Stimulated activated CD4-positive, alpha-beta T cell treated with anti-CD3 and anti-CD28 coated beads, Interleukin-15, amount 100 ng/mL, for 48 hours (primary cell): ENCODE measurements around the gene GART.

Source experiments
- DNase-seq, 2 donors: peaks; one replicate each; pipeline ENCODE4 v3.0.0-alpha.2; 2020; ENCODE audit warnings: low read depth in 2 of 2

GART gene

DNA sequence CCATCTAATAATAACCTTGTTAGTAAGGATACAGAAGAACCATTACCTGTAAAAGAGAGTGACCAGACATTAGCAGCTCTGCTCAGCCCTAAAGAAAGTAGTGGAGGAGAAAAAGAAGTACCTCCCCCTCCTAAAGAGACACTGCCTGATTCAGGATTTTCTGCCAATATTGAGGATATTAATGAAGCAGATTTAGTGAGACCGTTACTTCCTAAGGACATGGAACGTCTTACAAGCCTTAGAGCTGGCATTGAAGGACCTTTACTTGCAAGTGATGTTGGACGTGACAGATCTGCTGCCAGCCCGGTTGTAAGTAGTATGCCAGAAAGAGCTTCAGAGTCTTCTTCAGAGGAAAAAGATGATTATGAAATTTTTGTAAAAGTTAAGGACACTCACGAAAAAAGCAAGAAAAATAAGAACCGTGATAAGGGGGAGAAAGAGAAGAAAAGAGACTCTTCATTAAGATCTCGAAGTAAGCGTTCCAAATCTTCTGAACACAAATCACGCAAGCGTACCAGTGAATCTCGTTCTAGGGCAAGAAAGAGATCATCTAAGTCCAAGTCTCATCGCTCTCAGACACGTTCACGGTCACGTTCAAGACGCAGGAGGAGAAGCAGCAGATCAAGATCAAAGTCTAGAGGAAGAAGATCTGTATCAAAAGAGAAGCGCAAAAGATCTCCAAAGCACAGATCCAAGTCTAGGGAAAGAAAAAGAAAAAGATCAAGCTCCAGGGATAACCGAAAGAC is 12.5 kb upstream of the GART start:
- no peak for DNase-seq

DNA sequence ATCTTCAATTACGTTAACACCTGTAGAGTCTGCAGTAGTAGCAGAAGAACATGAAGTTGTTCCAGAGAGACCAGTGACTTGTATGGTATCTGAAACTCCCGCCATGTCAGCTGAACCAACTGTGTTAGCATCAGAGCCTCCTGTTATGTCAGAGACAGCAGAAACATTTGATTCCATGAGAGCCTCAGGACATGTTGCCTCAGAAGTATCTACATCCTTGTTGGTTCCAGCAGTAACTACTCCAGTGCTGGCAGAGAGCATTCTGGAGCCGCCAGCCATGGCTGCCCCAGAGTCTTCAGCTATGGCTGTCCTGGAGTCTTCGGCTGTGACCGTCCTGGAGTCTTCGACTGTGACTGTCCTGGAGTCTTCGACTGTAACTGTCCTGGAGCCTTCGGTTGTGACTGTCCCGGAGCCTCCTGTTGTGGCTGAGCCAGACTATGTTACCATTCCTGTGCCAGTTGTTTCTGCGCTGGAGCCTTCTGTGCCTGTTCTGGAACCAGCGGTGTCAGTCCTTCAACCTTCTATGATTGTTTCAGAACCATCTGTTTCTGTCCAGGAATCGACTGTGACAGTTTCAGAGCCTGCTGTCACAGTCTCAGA is 11.2 kb upstream of the GART start:
- no peak for DNase-seq

DNA sequence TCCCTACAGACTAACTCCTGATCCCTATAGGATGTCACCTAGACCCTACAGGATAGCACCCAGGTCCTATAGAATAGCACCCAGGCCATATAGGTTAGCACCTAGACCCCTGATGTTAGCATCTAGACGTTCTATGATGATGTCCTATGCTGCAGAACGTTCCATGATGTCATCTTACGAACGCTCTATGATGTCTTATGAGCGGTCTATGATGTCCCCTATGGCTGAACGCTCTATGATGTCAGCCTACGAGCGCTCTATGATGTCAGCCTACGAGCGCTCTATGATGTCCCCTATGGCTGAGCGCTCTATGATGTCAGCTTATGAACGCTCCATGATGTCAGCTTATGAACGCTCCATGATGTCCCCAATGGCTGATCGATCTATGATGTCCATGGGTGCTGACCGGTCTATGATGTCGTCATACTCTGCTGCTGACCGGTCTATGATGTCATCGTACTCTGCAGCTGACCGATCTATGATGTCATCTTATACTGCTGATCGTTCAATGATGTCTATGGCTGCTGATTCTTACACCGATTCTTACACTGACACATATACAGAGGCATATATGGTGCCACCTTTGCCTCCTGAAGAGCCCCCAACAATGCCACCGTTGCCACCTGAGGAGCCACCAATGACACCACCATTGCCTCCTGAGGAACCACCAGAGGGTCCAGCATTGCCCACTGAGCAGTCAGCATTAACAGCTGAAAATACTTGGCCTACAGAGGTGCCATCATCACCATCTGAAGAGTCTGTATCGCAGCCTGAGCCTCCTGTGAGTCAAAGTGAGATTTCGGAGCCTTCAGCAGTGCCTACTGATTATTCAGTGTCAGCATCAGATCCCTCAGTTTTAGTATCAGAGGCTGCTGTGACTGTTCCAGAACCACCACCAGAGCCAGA is 10.4 kb upstream of the GART start:
- DNase-seq = no peak

DNA sequence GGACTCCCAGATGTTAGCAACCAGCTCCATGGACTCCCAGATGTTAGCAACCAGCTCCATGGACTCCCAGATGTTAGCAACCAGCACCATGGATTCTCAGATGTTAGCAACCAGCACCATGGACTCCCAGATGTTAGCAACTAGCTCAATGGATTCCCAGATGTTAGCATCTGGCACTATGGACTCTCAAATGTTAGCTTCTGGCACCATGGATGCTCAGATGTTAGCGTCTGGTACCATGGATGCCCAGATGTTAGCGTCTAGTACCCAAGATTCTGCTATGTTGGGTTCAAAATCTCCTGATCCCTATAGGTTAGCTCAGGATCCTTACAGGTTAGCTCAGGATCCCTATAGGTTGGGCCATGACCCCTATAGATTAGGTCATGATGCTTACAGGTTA is 9.7 kb upstream of the GART start:
- no peak for DNase-seq

DNA sequence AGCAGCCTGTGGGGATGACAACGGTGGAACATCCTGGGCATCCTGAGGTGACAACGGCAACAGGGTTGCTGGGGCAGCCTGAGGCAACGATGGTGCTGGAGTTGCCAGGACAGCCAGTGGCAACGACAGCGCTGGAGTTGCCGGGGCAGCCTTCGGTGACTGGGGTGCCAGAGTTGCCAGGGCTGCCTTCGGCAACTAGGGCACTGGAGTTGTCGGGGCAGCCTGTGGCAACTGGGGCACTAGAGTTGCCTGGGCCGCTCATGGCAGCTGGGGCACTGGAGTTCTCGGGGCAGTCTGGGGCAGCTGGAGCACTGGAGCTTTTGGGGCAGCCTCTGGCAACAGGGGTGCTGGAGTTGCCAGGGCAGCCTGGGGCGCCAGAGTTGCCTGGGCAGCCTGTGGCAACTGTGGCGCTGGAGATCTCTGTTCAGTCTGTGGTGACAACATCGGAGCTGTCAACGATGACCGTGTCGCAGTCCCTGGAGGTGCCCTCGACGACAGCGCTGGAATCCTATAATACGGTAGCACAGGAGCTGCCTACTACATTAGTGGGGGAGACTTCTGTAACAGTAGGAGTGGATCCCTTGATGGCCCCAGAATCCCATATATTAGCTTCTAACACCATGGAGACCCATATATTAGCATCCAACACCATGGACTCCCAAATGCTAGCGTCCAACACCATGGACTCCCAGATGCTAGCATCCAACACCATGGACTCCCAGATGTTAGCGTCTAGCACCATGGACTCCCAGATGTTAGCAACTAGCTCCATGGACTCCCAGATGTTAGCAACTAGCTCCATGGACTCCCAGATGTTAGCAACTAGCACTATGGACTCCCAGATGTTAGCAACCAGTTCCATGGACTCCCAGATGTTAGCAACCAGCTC is 9.1 kb upstream of the GART start:
- DNase-seq = no peak

DNA sequence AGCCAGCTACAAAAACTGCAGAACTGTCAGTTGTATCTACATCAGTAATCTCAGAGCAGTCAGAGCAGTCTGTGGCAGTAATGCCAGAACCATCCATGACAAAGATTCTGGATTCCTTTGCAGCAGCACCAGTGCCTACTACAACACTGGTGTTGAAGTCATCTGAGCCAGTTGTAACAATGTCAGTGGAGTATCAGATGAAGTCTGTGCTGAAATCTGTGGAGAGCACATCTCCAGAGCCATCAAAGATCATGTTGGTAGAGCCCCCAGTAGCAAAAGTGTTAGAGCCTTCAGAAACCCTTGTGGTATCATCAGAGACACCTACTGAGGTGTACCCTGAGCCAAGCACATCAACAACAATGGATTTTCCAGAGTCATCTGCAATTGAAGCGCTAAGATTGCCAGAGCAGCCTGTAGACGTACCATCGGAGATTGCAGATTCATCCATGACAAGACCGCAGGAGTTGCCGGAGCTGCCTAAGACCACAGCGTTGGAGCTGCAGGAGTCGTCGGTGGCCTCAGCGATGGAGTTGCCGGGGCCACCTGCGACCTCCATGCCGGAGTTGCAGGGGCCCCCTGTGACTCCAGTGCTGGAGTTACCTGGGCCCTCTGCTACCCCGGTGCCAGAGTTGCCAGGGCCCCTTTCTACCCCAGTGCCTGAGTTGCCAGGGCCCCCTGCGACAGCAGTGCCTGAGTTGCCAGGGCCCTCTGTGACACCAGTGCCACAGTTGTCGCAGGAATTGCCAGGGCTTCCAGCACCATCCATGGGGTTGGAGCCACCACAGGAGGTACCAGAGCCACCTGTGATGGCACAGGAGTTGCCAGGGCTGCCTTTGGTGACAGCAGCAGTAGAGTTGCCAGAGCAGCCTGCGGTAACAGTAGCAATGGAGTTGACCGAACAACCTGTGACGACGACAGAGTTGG is 8.2 kb upstream of the GART start:
- DNase-seq = no peak

DNA sequence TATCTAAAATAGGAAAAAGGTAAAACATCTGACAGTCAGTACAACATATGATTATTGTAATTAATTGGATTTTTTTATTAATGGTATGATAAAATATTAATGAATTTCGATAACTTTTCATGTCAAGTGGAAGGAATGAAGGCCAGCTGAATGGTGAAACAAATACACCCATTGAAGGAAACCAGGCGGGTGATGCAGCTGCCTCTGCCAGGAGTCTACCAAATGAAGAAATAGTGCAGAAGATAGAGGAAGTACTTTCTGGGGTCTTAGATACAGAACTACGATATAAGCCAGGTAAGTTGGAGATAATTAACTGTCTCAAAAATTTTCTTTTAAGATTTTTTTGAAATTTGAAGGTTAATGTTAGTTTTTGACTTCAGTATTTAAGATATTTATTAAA is 4.2 kb upstream of the GART start:
- DNase-seq = no peak

DNA sequence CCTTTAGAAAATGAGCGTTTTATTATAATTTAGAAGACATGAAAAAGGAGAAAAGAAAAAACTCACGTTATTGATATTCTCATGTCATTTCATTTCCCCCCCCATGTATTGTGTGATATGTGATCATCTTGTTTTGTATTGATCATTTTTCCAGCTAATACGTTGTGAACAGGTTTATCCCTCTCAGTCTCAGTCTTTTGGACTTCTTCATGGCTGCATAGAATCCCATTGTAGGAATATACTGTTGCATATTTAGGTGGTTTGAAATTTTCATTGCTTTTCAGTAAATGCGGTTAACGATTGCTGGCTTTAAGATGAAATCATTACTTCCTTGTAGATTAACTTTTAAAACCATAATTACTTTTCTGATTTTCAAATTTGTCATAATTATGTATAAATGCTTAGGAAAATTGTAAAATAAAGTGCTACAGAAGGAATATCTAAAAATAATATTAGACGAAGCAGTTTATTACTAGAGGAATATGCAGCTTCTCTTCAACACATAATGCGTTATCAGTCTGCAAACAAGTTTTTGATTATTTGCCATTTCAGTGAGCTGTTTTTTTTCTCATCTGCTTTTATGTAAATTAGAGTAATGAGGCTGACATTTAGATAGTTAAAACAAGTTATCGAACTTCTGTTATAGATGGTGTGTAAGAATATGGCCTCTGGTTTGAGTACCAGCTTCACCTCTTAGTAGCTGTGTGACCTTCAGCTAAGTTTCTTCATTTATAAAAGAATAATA is 2.7 kb upstream of the GART start:
- no peak for DNase-seq

DNA sequence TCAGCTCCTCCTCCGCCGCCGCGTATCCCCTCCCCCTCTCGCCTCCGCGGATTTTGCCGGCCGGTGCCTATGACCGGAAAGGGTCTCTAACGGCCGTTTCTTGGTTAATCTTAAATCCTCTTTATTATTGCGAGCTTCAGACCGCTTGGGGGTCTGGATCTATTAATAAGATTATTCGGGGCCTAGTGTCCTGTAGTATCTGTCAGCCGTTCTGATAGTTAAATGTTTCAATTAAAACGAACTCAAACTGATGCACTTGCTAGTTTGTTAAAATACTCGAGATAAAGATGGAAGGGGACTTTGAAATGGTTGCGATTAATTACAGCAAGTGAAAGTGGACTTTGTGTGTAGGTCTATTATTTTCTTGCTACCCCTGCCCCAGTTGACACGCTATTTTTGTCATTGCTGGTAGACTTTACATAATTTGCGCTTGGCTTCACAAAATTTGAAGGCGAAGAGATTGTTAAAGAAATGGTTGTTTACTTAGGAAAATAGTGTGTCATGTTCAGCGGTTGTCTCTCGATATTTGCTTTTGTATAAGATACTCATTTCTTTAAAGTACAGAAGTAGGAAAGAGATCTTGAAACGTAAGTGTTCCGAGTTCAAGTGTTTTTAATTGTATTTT is 1.7 kb upstream of the GART start:
- DNase-seq = peak; percentile 56 to 74

DNA sequence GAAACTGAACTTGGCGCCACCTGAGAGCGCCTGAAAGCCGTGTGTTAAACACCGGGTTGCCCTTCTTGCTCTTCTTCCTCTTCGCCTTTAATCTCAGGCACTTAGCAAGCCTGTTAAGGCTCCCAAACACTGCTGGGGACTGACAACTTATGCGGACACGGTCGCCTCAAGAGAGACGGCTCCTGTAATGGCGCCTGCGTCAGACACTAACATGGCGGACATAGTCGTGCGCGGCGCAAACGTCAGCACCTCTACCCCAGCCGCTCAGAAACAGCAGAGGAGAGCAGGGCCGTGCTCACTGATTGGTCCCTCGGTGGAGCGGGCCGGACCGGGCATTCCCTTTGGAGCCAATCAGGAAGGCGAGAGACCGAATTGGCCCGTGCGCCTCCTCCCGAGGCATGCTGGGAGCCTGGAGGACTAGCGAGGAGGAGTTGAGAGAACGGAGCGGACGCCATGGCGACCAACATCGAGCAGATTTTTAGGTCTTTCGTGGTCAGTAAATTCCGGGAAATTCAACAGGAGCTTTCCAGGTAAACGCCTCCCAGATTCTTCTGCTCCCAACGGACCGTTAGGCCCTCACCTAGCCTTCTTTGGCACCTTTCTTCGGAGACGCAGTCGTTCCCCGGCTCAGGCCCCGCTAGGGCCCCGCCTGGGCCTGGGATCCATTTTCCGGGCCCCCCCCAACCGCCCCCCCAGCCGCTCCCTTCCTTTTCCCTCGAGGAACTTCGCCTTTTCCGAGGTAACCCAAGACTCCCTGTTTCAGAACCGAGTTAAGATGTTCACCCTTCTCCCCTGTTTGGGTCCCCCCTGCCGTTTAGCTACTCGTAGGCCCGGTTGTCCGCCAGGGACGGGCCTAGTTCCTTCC is 955 bp upstream of the GART start, which contains the start of gene SON:
Gene SON, plus strand, starts transcription at position 399 of the 865 bp plus-strand sequence. Its CDS starts 55 bp downstream, at position 454.
- peak; percentile 97 to 98 for DNase-seq

DNA sequence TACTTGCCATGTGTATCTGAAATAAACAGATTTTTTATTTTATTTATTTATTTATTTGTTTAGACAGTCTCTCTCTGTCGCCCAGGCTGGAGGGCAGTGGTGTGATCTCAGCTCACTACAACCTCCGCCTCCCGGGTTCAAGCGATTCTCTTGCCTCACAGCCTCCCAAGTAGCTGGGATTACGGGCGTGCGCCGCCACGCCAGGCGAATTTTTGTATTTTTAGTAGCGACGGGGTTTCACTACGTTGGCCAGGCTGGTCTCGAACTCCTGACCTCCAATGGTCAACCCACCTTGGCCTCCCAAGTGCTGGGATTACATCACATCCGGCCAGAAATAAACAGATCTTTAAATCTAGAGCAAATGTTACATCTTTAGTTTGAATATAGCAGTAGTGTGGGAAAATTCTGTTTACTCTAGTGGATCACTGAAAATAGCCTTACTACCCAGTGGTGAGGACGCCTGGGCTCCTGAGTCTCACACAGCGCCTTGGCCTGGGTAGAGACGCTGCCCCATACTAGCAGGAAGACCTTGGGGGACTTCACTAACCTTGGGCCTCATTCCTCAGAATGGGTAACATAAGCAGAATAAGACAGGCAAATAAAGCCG is 709 bp downstream of the GART start:
- DNase-seq = no peak

DNA sequence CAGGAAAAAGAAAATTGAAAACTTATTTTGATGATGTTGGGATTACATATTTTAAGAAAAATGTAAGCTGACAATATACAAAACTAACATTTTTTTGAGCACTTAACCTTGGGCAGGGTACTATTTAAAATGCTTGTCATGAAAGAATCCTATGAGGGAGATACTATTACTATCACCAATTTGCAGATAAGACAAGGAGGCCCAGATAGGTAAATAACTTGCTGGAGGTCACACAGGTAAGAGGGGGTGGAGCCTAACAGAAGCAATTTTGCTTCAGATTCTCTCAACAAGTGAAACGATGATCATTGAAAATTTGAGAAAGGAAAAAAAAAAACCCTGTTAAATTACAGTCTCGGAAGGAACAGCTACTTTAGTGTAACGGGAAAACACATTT is 1.2 kb downstream of the GART start:
- no peak for DNase-seq

DNA sequence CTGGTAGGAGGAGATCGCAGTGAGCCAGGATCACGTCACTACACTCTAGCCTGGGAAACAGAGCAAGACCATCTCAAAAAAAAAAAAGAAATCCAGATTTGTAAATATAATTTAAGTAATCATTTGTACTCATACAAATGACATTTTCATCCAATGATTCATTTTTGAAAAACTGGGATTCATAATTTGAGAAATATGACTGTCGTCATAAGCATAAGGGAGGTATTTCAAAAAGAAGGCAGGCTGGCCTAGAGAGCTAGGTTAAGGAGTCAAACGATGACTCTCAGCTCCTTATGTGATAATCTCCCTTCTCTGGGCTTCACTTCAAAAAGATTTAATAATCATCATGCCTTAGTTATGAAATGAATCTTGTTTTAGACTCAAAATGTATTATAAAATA is 2.3 kb downstream of the GART start:
- no peak for DNase-seq

DNA sequence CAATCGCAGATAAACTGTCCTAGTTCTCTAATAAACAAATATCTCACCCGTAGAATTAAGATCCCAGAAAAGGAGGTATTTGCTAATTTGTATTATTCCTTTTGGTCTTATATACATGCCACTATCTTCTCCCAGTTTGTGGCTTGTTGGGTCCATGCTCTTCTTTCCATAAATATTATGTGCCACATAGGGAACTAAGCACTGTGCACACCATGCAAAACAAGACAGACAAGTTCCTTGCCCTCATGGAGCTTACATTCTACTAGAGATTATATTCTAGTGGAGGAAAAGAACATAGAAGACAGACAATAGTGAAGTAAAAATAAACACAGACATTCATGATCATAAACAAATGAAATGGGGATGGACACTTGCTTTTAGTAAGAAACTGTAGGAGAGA is 4.7 kb downstream of the GART start:
- no peak for DNase-seq

DNA sequence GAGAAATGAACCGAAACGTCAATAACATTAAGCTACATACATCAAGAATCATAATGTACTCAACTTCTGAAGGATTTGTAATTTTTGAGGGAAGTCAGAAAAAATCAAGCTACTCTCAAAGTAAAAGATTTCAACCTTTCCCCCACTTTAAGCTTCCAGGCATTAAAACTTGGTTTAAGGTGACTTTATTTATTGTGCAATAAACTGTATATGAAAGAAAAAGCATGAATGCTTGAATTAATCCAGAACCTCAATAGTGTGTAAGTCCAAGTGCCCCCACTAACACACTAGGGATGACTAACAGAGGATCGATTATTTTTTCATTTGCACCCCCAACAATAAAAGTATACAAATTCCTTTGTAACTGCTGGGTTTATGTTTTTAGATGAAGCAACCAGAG is 10.9 kb downstream of the GART start:
- no peak for DNase-seq

DNA sequence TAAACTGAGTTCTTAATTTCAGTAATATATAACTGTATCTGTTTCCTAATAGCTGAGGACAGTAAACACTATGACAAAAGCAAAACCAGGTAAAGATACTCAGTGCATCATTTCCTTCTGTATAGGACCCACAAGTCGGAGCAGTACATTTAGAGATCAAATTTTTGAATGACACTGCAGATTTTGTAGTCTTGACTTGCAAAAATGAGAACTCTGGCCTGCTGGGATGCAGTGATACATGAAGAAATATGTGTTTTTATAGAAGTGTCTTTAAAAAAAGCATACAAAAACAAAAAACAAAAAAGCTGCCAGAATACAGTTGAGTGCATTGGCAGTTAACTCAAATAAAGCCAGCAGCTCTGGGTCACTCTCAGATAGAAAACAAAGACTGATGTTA is 19.0 kb downstream of the GART start:
- no peak for DNase-seq

DNA sequence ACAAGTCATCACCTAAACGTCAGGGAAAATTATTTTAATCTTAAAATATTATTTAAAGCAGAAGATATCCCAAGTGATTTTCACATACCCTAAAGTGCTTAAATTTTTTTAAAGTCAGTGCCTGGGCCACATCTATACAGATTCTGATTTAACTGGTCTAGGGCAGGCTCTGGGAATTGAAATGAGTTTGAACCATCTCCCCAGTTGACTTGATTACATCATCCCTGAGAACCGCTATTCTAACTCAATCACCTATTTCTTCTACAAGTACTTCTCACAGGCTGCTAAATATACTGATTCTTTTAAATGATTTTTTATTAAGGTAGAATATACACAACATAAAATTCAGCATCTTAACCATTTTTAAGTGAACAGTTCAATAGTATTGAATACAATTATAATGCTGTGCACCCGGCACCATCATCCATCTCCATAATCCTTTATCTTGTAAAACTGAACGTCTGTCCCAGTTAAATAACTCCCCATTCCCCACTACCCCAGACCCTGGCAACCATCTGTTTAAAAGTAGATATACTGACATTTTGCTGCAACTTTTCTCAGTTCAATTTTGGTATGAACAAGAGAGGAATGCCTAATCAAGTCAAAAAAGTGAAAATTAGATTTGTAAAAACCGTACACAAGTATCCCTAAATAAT is 19.5 kb downstream of the GART start:
- no peak for DNase-seq
